Bronchial epithelial cell (primary cell): ENCODE results near the gene TMEM132D. TPM values are rescaled to one million over a fixed set of nuclear protein-coding genes. Genes with fewer than 3 reads are reported as not detected.

Experiments used
- DNase-seq: peaks from one replicate; pipeline ENCODE4 v3.0.0-alpha.2; 2010; ENCODE audit warnings: low read depth
- FAIRE-seq: peaks from 2 replicates; lab custom pipeline; 2011; peaks lifted over from hg19 to GRCh38; lab: Jason Lieb, UNC
- H3K27me3 ChIP-seq: 2 replicates; pipeline ENCODE4 v1.5.1; 2011; ENCODE audit warnings: low read length; ENCODE audit not compliant: control insufficient read depth, insufficient read depth
- H3K36me3 ChIP-seq: 2 replicates; pipeline ENCODE4 v1.5.1; 2011; ENCODE audit warnings: low read length; ENCODE audit not compliant: control insufficient read depth, insufficient read depth
- H3K4me3 ChIP-seq: 2 replicates; pipeline ENCODE4 v1.5.1; 2011; ENCODE audit warnings: mild to moderate bottlenecking, low read depth, low read length, control low read depth
- CTCF ChIP-seq: IDR thresholded peaks from 2 replicates; pipeline ENCODE4 v1.5.1; 2011; ENCODE audit warnings: mild to moderate bottlenecking, moderate library complexity, low read length, control low read depth, inconsistent platforms; ENCODE audit not compliant: insufficient read depth, severe bottlenecking
- total RNA-seq: library from RNA; depleted of rRNA; stranded (reverse); fragments of >200 nt; gene quantifications from 2 replicates; pipeline ENCODE4 v1.2.1, GENCODE V29; 2014

TMEM132D gene
- total RNA-seq, 1 donor from 2014 or later, result not detected

DNA sequence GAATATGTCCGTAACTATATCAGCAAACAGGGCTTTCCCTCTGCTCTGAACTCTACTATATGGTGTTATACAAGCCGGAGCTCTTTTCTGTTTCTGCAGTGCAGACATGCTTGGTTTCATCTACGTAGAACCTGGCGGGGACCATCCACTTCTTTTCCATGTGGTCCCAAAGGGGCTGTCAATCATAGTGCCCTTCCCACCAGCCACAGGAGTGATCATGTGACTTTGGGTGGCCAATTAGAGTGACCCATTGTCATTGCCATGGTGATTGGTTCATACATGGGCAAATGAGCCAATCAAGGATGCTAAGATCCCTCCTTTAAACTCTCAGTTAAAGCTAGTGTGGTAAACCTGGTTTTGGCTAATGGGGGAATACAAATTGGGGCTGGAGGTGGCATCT lies 281.3 kb downstream of the TMEM132D start:
- TF ChIP-seq CTCF, result no peak
- Histone ChIP-seq H3K4me3 (no peak overlapping the region), H3K36me3 (no peaks in the 10 kb centered on the region), H3K27me3 (no peaks in the 10 kb centered on the region)
- no peak for FAIRE-seq
- no peak for DNase-seq

DNA sequence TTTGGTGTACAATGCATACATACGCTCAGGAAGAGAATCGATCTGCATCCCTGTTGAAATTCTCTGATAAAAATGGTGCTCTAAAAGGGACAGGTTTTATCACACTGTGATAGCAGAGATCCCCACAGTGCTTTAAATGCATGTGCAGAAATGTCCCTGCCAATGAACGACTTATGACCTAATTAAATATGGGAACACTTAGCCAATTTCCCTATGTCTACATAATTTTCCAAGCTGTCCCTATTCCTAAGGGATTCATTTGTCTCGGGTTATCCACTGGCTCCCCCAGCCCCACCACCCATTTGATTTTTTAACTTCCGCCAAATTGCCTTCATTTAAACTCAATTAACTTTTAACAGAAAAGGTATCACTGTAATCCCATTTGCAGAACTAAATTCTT lies 284.6 kb downstream of the TMEM132D start:
- no peaks in the 10 kb centered on the region for H3K36me3 ChIP-seq
- no peaks in the 10 kb centered on the region for H3K27me3 ChIP-seq
- no peak for DNase-seq
- TF ChIP-seq CTCF, result no peak
- H3K4me3 ChIP-seq, result no peak overlapping the region
- no peak for FAIRE-seq

- Histone ChIP-seq H3K36me3 (no peaks in the 10 kb centered on the region), H3K4me3 (no peak overlapping the region), H3K27me3 (no peaks in the 10 kb centered on the region)
- DNase-seq (no peak), FAIRE-seq (no peak)
- no peak for TF ChIP-seq CTCF
Observed at GRCh38 chr12:129617849-129618248, 286.0 kb downstream of the TMEM132D start.

GRCh38 chr12:129615001-129615400 lies 288.8 kb downstream of the TMEM132D start:
- Histone ChIP-seq H3K27me3 (no peaks in the 10 kb centered on the region), H3K4me3 (no peak overlapping the region), H3K36me3 (no peaks in the 10 kb centered on the region)
- no peak for TF ChIP-seq CTCF
- DNase-seq (no peak), FAIRE-seq (no peak)

- DNase-seq, result no peak
- no peak for FAIRE-seq
- no peak for TF ChIP-seq CTCF
- Histone ChIP-seq H3K4me3 (no peak overlapping the region), H3K27me3 (no peaks in the 10 kb centered on the region), H3K36me3 (no peaks in the 10 kb centered on the region)
Observed at GRCh38 chr12:129614221-129614885, 289.5 kb downstream of the TMEM132D start.

GRCh38 chr12:129613314-129613713 lies 290.5 kb downstream of the TMEM132D start:
- no peak overlapping the region for H3K4me3 ChIP-seq
- H3K36me3 ChIP-seq, result no peaks in the 10 kb centered on the region
- TF ChIP-seq CTCF, result no peak
- no peaks in the 10 kb centered on the region for H3K27me3 ChIP-seq
- DNase-seq, result no peak
- peak; percentile 36 for FAIRE-seq
